Calu3 (cell line): ENCODE measurements around the gene MOB1B. TPM values are rescaled to one million over a fixed set of nuclear protein-coding genes. Genes with fewer than 3 reads are reported as not detected.

Experiments
- BruUV-seq: library from RNA; stranded (reverse); fragments of 400-500 nt; replicated peaks from 2 replicates; lab custom pipeline; 2021; lab: Mats Ljungman, UMichigan
- CTCF ChIA-PET: fragments of 300-600 bp; sonication (Branson Sonifier 250); formaldehyde crosslinking; loops from one replicate; lab custom pipeline; 2022; ENCODE audit warnings: antibody characterized with exemption; lab: Charles Lee
- DNase-seq: peaks from one replicate; pipeline ENCODE4 v3.0.0; 2022
- H3K27ac Mint-ChIP-seq: one replicate; pipeline ENCODE4 v1.8.0; 2022; ENCODE audit warnings: mixed read lengths; ENCODE audit not compliant: unreplicated experiment
- H3K27me3 Mint-ChIP-seq: one replicate; pipeline ENCODE4 v1.8.0; 2022; ENCODE audit warnings: mixed read lengths; ENCODE audit not compliant: unreplicated experiment
- H3K36me3 Mint-ChIP-seq: one replicate; pipeline ENCODE4 v1.8.0; 2022; ENCODE audit warnings: mild to moderate bottlenecking, moderate library complexity, mixed read lengths; ENCODE audit not compliant: insufficient read depth, unreplicated experiment
- H3K4me1 Mint-ChIP-seq: one replicate; pipeline ENCODE4 v1.8.0; 2022; ENCODE audit warnings: mild to moderate bottlenecking, low read depth, mixed read lengths; ENCODE audit not compliant: unreplicated experiment
- H3K4me3 Mint-ChIP-seq: one replicate; pipeline ENCODE4 v1.8.0; 2022; ENCODE audit warnings: mild to moderate bottlenecking, low read depth, moderate library complexity, mixed read lengths; ENCODE audit not compliant: unreplicated experiment
- H3K9me3 Mint-ChIP-seq: one replicate; pipeline ENCODE4 v1.8.0; 2022; ENCODE audit warnings: low read depth, mixed read lengths; ENCODE audit not compliant: unreplicated experiment
- intact Hi-C: fragments of 100-400 bp; cut with micrococcal nuclease; formaldehyde crosslinking; loops from one replicate; pipeline ENCODE4 v1.10.0; 2022; ENCODE audit not compliant: unreplicated experiment
- total RNA-seq: library from RNA; stranded (reverse); gene quantifications from 2 replicates; pipeline ENCODE4 v1.2.3, GENCODE V29; 2022
- TF ChIP-seq, protein P1 (sequence below): fragments of 200-600 bp; IDR thresholded peaks from one replicate; pipeline ENCODE4 v1.8.0; 2022; ENCODE audit warnings: antibody characterized with exemption; ENCODE audit not compliant: unreplicated experiment

MOB1B gene
- total RNA-seq, 1 experiment from 2014 or later, result 13.3 TPM

DNA sequence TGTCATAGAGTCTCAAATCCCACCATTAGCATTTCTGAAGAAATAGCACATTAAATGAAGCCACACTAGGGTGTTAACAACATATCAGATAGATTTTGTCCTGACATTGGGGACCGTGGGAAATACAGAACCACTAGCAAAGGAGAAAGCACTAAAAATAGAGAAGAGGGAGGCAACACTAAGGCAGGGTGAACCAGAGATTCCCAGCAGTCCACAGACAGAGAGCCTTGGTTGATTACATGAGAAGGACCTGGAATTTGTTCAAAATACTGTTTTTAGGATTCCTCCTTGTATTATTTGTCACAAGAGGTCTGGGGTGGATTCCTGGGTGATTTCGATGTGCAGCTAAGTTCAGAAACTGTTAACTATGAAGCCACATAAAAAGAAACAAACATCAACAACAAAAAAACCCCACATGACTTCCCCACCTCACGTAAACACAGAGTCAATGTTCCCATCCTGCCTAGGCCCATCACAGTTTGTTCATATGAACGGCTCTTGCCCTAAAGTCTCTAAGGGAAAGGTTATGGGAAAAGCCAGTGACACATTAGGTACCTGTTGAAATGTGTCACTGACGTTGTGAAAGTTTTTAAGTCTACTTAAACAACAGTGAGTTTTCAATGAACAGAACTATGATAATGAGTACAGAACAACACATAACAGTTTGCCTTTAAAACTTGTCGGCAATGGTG lies 38.9 kb upstream of the MOB1B start:
- no peak for DNase-seq
- Mint-ChIP-seq H3K4me1 (peaks cover 13% of the 10 kb centered on the region), H3K27me3 (no peaks in the 10 kb centered on the region), H3K4me3 (no peak overlapping the region), H3K36me3 (no peaks in the 10 kb centered on the region), H3K9me3 (no peaks in the 10 kb centered on the region), H3K27ac (no peak overlapping the region)
- TF ChIP-seq, protein P1, sequence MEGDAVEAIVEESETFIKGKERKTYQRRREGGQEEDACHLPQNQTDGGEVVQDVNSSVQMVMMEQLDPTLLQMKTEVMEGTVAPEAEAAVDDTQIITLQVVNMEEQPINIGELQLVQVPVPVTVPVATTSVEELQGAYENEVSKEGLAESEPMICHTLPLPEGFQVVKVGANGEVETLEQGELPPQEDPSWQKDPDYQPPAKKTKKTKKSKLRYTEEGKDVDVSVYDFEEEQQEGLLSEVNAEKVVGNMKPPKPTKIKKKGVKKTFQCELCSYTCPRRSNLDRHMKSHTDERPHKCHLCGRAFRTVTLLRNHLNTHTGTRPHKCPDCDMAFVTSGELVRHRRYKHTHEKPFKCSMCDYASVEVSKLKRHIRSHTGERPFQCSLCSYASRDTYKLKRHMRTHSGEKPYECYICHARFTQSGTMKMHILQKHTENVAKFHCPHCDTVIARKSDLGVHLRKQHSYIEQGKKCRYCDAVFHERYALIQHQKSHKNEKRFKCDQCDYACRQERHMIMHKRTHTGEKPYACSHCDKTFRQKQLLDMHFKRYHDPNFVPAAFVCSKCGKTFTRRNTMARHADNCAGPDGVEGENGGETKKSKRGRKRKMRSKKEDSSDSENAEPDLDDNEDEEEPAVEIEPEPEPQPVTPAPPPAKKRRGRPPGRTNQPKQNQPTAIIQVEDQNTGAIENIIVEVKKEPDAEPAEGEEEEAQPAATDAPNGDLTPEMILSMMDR, result no peak
- BruUV-seq, result no TSS peak
- intact Hi-C loops, result no loop called here
- CTCF ChIA-PET, result no interaction called here

DNA sequence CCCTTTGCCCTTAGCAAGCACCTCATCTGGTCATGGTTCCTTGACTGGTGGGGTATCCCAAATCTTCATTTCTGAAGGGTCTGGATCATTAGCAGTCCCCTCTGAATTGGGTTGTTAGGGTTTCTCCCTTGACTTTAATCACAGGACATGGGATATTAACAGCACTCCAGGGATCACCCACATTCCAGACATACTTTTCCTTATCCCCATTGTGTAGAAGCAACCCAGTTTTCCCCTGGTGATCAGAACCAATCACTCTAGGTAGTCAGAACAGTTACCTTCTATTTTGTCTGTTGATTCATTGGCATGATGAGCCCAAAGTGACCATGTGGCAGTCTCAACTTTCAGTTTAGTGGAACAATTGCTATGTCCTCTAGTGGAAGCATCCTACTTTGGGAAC lies 33.4 kb upstream of the MOB1B start:
- no peak overlapping the region for H3K27ac Mint-ChIP-seq

DNA sequence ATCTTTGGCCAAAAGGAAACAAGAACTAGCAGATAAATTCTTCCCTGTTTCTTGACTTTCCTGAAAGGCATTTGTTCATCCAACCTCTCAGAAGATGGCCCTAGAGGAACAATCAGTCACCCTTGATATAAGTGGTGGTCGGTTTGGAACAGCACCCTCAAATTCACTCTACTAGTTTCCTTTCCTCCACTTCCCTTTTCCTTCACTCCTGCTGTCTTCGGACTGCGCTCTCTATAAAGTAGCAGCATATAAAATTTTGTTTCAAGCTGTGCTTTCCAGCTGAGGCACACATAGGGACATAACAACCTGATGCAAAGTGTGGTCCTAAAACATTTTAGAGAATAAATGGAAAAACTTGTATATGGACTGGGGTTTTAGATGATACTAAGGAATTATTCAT lies 29.0 kb upstream of the MOB1B start:
- CTCF ChIA-PET, result no interaction called here
- Mint-ChIP-seq H3K4me1 (no peaks in the 10 kb centered on the region), H3K4me3 (no peak overlapping the region), H3K27me3 (no peaks in the 10 kb centered on the region), H3K27ac (no peak overlapping the region), H3K36me3 (no peaks in the 10 kb centered on the region), H3K9me3 (no peaks in the 10 kb centered on the region)
- no peak for DNase-seq
- no TSS peak for BruUV-seq
- intact Hi-C loops, result no loop called here
- TF ChIP-seq, protein P1, result no peak

More for the DNA sequence above, 33.4 kb upstream of the MOB1B start:
- no peak for DNase-seq
- Mint-ChIP-seq H3K27me3 (no peaks in the 10 kb centered on the region), H3K4me1 (no peaks in the 10 kb centered on the region), H3K9me3 (no peaks in the 10 kb centered on the region), H3K36me3 (no peaks in the 10 kb centered on the region), H3K4me3 (no peak overlapping the region)
- no TSS peak for BruUV-seq
- CTCF ChIA-PET, result no interaction called here
- intact Hi-C loops, result no loop called here
- TF ChIP-seq, protein P1, result no peak

DNA sequence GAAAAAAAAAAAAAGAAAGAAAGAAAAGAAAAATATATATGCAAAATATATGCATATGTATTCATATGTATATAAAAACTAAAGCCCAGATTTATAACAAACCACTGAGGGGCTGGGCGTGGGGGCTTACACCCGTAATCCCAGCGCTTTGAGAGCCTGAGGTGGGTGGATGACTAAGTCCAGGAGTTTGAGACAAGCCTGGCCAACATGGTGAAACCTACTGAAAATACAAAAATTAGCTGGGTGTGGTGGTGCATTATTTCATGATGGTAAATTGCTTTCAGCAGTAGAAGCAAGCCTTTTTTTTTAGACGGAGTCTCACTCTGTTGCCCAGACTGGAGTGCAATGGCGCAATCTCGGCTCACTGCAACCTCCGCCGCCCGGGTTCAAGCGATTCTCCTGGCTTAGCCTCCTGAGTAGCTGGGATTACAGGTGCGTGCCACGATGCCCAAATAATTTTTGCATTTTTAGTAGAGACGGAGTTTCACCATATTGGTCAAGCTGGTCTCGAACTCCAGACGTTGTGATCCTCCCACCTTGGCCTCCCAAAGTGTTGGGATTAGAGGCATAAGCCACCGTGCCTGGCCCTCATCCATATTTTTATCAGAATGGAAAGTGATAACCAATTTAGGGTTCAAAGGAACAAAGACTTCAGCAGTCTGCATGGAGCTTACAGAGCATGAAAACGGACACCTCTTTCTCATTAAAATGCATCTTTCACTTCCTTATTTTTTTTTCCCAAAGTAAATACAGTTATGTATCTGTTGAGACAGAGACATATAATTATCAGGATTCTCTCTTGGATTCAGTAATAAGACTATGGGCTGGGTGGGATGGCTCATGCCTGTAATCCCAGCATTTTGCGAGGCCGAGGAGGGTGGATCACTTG lies 27.7 kb upstream of the MOB1B start:
- no peaks in the 10 kb centered on the region for H3K27me3 Mint-ChIP-seq
- intact Hi-C loops, result no loop called here
- CTCF ChIA-PET, result interaction anchor here (0.6 to 0.7 kb wide), 2 partner anchors 29 to 267 kb away, joined by 3 to 4 read pairs; no protein-coding TSS in a partner anchor

More for the DNA sequence above, 27.7 kb upstream of the MOB1B start:
- H3K36me3 Mint-ChIP-seq, result no peaks in the 10 kb centered on the region
- no peak for DNase-seq
- no peak overlapping the region for H3K27ac Mint-ChIP-seq
- H3K4me1 Mint-ChIP-seq, result no peaks in the 10 kb centered on the region
- H3K9me3 Mint-ChIP-seq, result no peaks in the 10 kb centered on the region
- BruUV-seq, result no TSS peak
- TF ChIP-seq, protein P1, result no peak
- H3K4me3 Mint-ChIP-seq, result no peak overlapping the region
